Gastrocnemius medialis (tissue), 4 donors: ENCODE results near the gene GRIN2B. TPM values are rescaled to one million over a fixed set of nuclear protein-coding genes. Genes with fewer than 3 reads are reported as not detected.

Source experiments
- ATAC-seq, 2 donors: fragments of 150-250 bp; one replicate each; pipeline ENCODE4 v1.9.1; 2016
- DNase-seq, 2 donors: peaks; one replicate each; pipeline ENCODE4 v3.0.0-alpha.2; 2019
- H3K27ac ChIP-seq, 4 donors: fragments of 200-600 bp; sonication (generic); 1 replicate in 1 of 4; 2 replicates in 3 of 4; pipeline ENCODE4 v1.5.1; 2016 to 2018; ENCODE audit warnings: mild to moderate bottlenecking in 2 of 4, moderate library complexity in 1 of 4
- H3K27me3 ChIP-seq, 3 donors: fragments of 200-600 bp; sonication (generic) in 2 of 3; 1 replicate in 1 of 3; 2 replicates in 2 of 3; pipeline versions ENCODE4 v1.5.1 to v1.6.0; 2016 to 2019; ENCODE audit warnings: mild to moderate bottlenecking in 1 of 3, moderate library complexity in 1 of 3
- H3K36me3 ChIP-seq, 2 donors: fragments of 200-600 bp; sonication (generic) in 1 of 2; one replicate each; pipeline ENCODE4 v1.5.1; 2017 to 2018
- H3K4me1 ChIP-seq, 2 donors: fragments of 200-600 bp; sonication (generic) in 1 of 2; one replicate each; pipeline ENCODE4 v1.5.1; 2016 to 2017; ENCODE audit warnings: mild to moderate bottlenecking in 2 of 2
- H3K4me3 ChIP-seq, 4 donors: fragments of 200-600 bp; sonication (generic) in 3 of 4; 1 replicate in 1 of 4; 2 replicates in 3 of 4; pipeline ENCODE4 v1.5.1; 2016 to 2019; ENCODE audit warnings: mild to moderate bottlenecking in 2 of 4
- H3K9me3 ChIP-seq, 3 donors: fragments of 200-600 bp; sonication (generic) in 2 of 3; 1 replicate in 1 of 3; 2 replicates in 2 of 3; pipeline ENCODE4 v1.5.1; 2016 to 2019
- POLR2A ChIP-seq, 2 donors: fragments of 450-650 bp; IDR thresholded peaks; one replicate each; pipeline ENCODE4 v1.6.1; 2017; ENCODE audit warnings: antibody characterized with exemption in 2 of 2, mild to moderate bottlenecking in 2 of 2, moderate library complexity in 2 of 2
- in situ Hi-C, 4 donors: fragments of 200-750 bp; cut with MboI; loops; one replicate each; pipeline versions ENCODE4 v1.15.0 to v1.8.0; 2017; ENCODE audit warnings: low sequenced_read_pairs in 4 of 4
- intact Hi-C: fragments of 100-400 bp; cut with DNase I; formaldehyde crosslinking; loops from one replicate; pipeline ENCODE4 v1.15.1; 2023; ENCODE audit warnings: low total_unique reads
- total RNA-seq, 4 donors: library from RNA; depleted of rRNA; stranded (reverse); fragments of >200 nt; gene quantifications; one replicate each; pipeline versions ENCODE4 v1.1.0 to v1.2.3, GENCODE V29; 2016
- TF ChIP-seq, protein P1 (sequence below), 5 experiments: fragments of 450-650 bp in 3 of 5; fragments of 200-600 bp in 2 of 5; sonication (generic) in 2 of 5; IDR thresholded peaks in 4 of 5; conservative IDR thresholded peaks in 1 of 5; 1 replicate in 4 of 5; 2 replicates in 1 of 5; pipeline ENCODE4 v1.5.1; 2016 to 2019; ENCODE audit warnings: antibody characterized with exemption in 5 of 5, mild to moderate bottlenecking in 3 of 5, moderate library complexity in 3 of 5

GRIN2B gene
- total RNA-seq, 4 donors from 2014 or later = not detected

DNA sequence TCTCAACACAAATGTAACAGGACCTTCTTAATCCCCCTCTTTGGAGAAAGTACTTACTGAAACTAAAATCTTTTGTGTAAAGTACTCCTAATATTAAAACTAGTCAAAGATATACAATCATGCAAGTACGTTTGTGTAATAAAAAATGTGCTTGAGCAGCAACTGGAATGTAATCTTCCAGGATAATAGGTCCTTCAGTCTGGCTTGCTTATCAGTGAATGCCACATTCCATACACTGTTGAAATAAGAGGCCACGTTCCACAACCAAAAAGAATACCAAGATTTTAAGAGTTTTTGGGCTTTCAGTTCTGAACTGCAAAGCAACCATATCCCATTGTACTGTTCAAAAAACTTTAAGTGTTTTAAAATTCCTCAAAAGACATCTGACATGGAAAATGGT lies 26.2 kb upstream of the GRIN2B start:
- H3K4me1 ChIP-seq = no peaks in the 10 kb centered on the region
- no peaks in the 10 kb centered on the region for H3K9me3 ChIP-seq
- TF ChIP-seq POLR2A (IDR thresholded peaks at IDR 0.05) = no peak
- TF ChIP-seq, protein P1, sequence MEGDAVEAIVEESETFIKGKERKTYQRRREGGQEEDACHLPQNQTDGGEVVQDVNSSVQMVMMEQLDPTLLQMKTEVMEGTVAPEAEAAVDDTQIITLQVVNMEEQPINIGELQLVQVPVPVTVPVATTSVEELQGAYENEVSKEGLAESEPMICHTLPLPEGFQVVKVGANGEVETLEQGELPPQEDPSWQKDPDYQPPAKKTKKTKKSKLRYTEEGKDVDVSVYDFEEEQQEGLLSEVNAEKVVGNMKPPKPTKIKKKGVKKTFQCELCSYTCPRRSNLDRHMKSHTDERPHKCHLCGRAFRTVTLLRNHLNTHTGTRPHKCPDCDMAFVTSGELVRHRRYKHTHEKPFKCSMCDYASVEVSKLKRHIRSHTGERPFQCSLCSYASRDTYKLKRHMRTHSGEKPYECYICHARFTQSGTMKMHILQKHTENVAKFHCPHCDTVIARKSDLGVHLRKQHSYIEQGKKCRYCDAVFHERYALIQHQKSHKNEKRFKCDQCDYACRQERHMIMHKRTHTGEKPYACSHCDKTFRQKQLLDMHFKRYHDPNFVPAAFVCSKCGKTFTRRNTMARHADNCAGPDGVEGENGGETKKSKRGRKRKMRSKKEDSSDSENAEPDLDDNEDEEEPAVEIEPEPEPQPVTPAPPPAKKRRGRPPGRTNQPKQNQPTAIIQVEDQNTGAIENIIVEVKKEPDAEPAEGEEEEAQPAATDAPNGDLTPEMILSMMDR (IDR thresholded peaks at IDR 0.05 in 4 of 5, conservative IDR thresholded peaks at IDR 0.05 in 1 of 5) = no peak
- no peaks in the 10 kb centered on the region for H3K36me3 ChIP-seq
- DNase-seq = no peak
- intact Hi-C loops (no loop called here), in situ Hi-C loops (no loop called here)
- no peak overlapping the region for H3K27ac ChIP-seq
- H3K27me3 ChIP-seq = no peaks in the 10 kb centered on the region
- ATAC-seq = no peak
- H3K4me3 ChIP-seq = no peak overlapping the region

DNA sequence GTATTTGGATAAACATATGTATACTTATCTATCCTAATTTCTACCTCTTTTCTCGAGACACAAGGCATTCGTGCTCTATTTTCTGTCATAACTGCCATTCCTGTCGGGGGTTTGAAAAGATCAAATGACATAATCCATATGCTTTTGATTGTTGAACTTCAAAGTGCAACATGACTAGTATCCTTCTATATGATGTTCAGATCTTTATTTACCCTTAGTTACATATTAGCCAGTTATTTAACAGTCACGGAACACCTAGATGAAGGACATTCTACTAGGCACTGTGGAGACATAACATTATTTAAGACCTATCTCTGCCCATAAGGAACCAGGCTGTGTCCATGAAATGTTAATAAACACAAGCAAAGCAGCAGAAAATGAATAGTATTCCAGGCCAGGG lies 11.2 kb upstream of the GRIN2B start:
- Histone ChIP-seq H3K9me3 (no peaks in the 10 kb centered on the region), H3K27me3 (no peaks in the 10 kb centered on the region), H3K4me1 (no peaks in the 10 kb centered on the region), H3K36me3 (no peaks in the 10 kb centered on the region), H3K4me3 (no peak overlapping the region), H3K27ac (no peak overlapping the region)
- no peak for TF ChIP-seq POLR2A (IDR thresholded peaks at IDR 0.05)
- TF ChIP-seq, protein P1 (IDR thresholded peaks at IDR 0.05 in 4 of 5, conservative IDR thresholded peaks at IDR 0.05 in 1 of 5) = no peak
- DNase-seq (no peak), ATAC-seq (no peak)
- in situ Hi-C loops (no loop called here), intact Hi-C loops (no loop called here)

DNA sequence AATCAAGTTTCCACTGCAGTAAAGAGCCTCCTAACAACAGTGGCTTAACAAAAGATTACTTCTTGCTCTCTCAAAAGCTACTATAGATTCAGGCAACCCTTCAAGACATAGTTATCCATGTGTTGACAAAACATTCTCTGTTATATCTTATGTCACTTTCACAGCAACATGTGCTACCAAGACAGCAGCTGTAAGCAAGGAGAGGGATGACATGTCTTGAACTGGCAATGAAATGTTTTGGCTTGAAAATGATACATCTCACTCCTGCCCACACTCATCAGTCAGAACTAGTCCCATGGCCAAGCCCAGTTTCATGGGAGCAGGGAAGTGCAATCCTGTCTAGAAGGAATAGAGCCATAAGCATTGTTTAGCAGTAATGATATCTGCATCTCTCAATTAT lies 10.7 kb upstream of the GRIN2B start:
- H3K4me1 ChIP-seq = no peaks in the 10 kb centered on the region
- in situ Hi-C loops (no loop called here), intact Hi-C loops (no loop called here)
- TF ChIP-seq, protein P1 (IDR thresholded peaks at IDR 0.05 in 4 of 5, conservative IDR thresholded peaks at IDR 0.05 in 1 of 5) = no peak
- TF ChIP-seq POLR2A (IDR thresholded peaks at IDR 0.05) = no peak
- no peaks in the 10 kb centered on the region for H3K27me3 ChIP-seq
- no peak for DNase-seq
- H3K27ac ChIP-seq = no peak overlapping the region
- no peak for ATAC-seq
- no peaks in the 10 kb centered on the region for H3K9me3 ChIP-seq
- no peak overlapping the region for H3K4me3 ChIP-seq
- no peaks in the 10 kb centered on the region for H3K36me3 ChIP-seq

DNA sequence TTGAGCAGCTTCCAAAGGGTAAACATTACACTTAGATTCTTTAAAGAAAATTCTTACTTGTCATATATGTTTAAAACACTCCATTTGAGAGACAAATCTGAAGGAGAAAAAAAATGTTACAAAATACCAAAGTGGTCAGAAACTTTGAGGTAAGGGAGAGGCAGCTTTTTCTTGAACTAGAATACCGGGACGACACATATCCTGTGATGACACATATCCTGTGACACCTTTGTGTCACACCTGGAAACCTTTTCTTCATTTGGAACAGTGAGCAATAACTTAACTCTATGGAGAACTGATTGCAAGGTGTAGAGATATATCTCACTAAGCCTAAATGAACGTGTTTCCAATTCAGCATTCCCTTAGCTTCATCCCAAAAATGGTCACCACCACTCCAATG lies 4.6 kb upstream of the GRIN2B start:
- no peak overlapping the region for H3K4me3 ChIP-seq
- TF ChIP-seq, protein P1 (IDR thresholded peaks at IDR 0.05 in 4 of 5, conservative IDR thresholded peaks at IDR 0.05 in 1 of 5) = no peak
- TF ChIP-seq POLR2A (IDR thresholded peaks at IDR 0.05) = no peak
- H3K36me3 ChIP-seq = no peaks in the 10 kb centered on the region
- H3K4me1 ChIP-seq = no peaks in the 10 kb centered on the region
- H3K27me3 ChIP-seq = peaks cover 19 to 28% (median 23%) of the 10 kb centered on the region in 3 donors
- in situ Hi-C loops (no loop called here), intact Hi-C loops (no loop called here)
- ATAC-seq (no peak), DNase-seq (no peak)
- no peak overlapping the region for H3K27ac ChIP-seq
- no peaks in the 10 kb centered on the region for H3K9me3 ChIP-seq

DNA sequence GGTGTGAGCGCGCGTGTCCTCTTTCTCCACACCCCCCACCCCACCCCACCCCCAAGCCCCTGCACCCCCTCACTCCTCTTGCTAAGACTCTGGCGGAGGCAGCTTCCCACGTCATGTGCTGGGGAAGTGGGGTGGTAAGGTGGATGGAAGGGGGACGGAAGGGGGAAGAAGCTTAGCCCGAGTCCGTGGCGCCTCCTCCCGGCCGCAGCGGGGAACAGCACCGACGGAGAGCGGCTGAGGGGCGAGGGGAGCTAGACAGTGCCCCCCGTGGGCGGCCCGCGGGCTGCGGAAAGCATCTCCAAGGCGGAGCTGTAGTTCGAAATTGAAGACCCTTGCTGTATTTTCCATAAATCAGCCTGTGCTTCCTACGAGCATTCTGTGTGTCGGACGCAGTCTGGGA lies 588 bp upstream of the GRIN2B start:
- no peak overlapping the region for H3K27ac ChIP-seq
- H3K9me3 ChIP-seq = no peaks in the 10 kb centered on the region
- ATAC-seq = no peak
- no peaks in the 10 kb centered on the region for H3K36me3 ChIP-seq
- in situ Hi-C loops (no loop called here), intact Hi-C loops (no loop called here)
- no peaks in the 10 kb centered on the region for H3K4me1 ChIP-seq
- no peak for DNase-seq
- peak overlapping the region in 1 of 4 donors; percentile 26 for H3K4me3 ChIP-seq
- peaks cover 27 to 45% (median 44%) of the 10 kb centered on the region in 3 donors for H3K27me3 ChIP-seq
- TF ChIP-seq, protein P1 (IDR thresholded peaks at IDR 0.05 in 4 of 5, conservative IDR thresholded peaks at IDR 0.05 in 1 of 5) = no peak
- no peak for TF ChIP-seq POLR2A (IDR thresholded peaks at IDR 0.05)
